CD14-positive monocyte (primary cell): Measurements from ENCODE around the gene BNC2. TPM values are rescaled to one million over a fixed set of nuclear protein-coding genes. Genes with fewer than 3 reads are reported as not detected.

Experiments used
- DNase-seq, 3 donors: peaks; one replicate each; pipeline ENCODE4 v3.0.0-alpha.2; 2011 to 2022
- H2AFZ ChIP-seq: 2 replicates; pipeline ENCODE4 v1.6.0; 2012; ENCODE audit warnings: mild to moderate bottlenecking, low read depth, low read length, inconsistent platforms; ENCODE audit not compliant: insufficient read depth, poor library complexity, severe bottlenecking
- H3K27ac ChIP-seq, 2 donors: 1 replicate in 1 of 2; 2 replicates in 1 of 2; pipeline ENCODE4 v1.5.1; 2012 to 2013; ENCODE audit warnings: low read length in 2 of 2, control low read depth in 1 of 2, inconsistent platforms in 1 of 2, low read depth in 1 of 2, mild to moderate bottlenecking in 1 of 2
- H3K27me3 ChIP-seq, 2 donors: one replicate each; pipeline versions ENCODE4 v1.6.0 to v1.6.1; 2011 to 2013; ENCODE audit warnings: low read length in 2 of 2; ENCODE audit not compliant: control insufficient read depth in 2 of 2, insufficient read depth in 2 of 2
- H3K36me3 ChIP-seq, 2 donors: replicated peaks in 1 of 2; 1 replicate in 1 of 2; 2 replicates in 1 of 2; pipeline versions ENCODE4 v1.5.1 to v1.6.1; 2012 to 2013; ENCODE audit warnings: low read length in 2 of 2, control low read depth in 1 of 2, inconsistent platforms in 1 of 2, mild to moderate bottlenecking in 1 of 2; ENCODE audit not compliant: insufficient read depth in 2 of 2, control insufficient read depth in 1 of 2
- H3K4me1 ChIP-seq, 2 donors: 1 replicate in 1 of 2; 2 replicates in 1 of 2; pipeline versions ENCODE4 v1.5.1 to v1.6.1; 2012 to 2013; ENCODE audit warnings: low read length in 2 of 2, control low read depth in 1 of 2, inconsistent platforms in 1 of 2, mild to moderate bottlenecking in 1 of 2, moderate library complexity in 1 of 2; ENCODE audit not compliant: insufficient read depth in 2 of 2, control insufficient read depth in 1 of 2
- H3K4me2 ChIP-seq: replicated peaks from 2 replicates; pipeline ENCODE3; 2012; ENCODE audit warnings: low read length, moderate library complexity, mild to moderate bottlenecking; ENCODE audit not compliant: poor library complexity, severe bottlenecking; ENCODE audit errors: extremely low read depth
- H3K4me3 ChIP-seq, 3 experiments: fragments of 200-600 bp in 1 of 3; sonication (generic) in 1 of 3; replicated peaks in 1 of 3; 1 replicate in 2 of 3; 2 replicates in 1 of 3; pipeline ENCODE4 v1.5.1; 2011 to 2013; ENCODE audit warnings: low read length in 3 of 3, mild to moderate bottlenecking in 3 of 3, control low read depth in 2 of 3, low read depth in 2 of 3, inconsistent platforms in 1 of 3, moderate library complexity in 1 of 3
- H3K79me2 ChIP-seq: 2 replicates; pipeline ENCODE4 v1.6.0; 2012; ENCODE audit warnings: mild to moderate bottlenecking, control low read depth, inconsistent platforms, low read length, moderate library complexity; ENCODE audit not compliant: insufficient read depth
- H3K9ac ChIP-seq: 2 replicates; pipeline ENCODE4 v1.6.0; 2017; ENCODE audit warnings: low read length, mild to moderate bottlenecking; ENCODE audit not compliant: insufficient read depth, poor library complexity, severe bottlenecking
- H3K9me3 ChIP-seq, 2 donors: replicated peaks in 1 of 2; 1 replicate in 1 of 2; 2 replicates in 1 of 2; pipeline versions ENCODE4 v1.5.1 to v1.6.1; 2012 to 2013; ENCODE audit warnings: low read length in 2 of 2, control low read depth in 1 of 2; ENCODE audit not compliant: control insufficient read depth in 1 of 2, insufficient read depth in 1 of 2
- H4K20me1 ChIP-seq: 2 replicates; pipeline ENCODE4 v1.6.0; 2012; ENCODE audit warnings: mild to moderate bottlenecking, low read length, control low read depth, moderate library complexity; ENCODE audit not compliant: insufficient read depth
- H3K27ac Mint-ChIP-seq, 7 donors: one replicate each; pipeline ENCODE4 v1.8.0; 2020; ENCODE audit warnings: mild to moderate bottlenecking in 7 of 7, mixed read lengths in 7 of 7, moderate library complexity in 6 of 7, inconsistent platforms in 2 of 7
- H3K27me3 Mint-ChIP-seq, 3 donors: one replicate each; pipeline ENCODE4 v1.8.0; 2021 to 2022; ENCODE audit warnings: low read depth in 3 of 3, mild to moderate bottlenecking in 3 of 3, mixed read lengths in 3 of 3, moderate library complexity in 3 of 3, inconsistent platforms in 1 of 3
- H3K36me3 Mint-ChIP-seq, 2 donors: one replicate each; pipeline ENCODE4 v1.8.0; 2020; ENCODE audit warnings: mixed read lengths in 2 of 2, inconsistent platforms in 1 of 2, mild to moderate bottlenecking in 1 of 2
- H3K4me1 Mint-ChIP-seq: one replicate; pipeline ENCODE4 v1.8.0; 2020; ENCODE audit warnings: mild to moderate bottlenecking, mixed read lengths
- H3K4me3 Mint-ChIP-seq, 2 donors: one replicate each; pipeline ENCODE4 v1.8.0; 2020; ENCODE audit warnings: mild to moderate bottlenecking in 2 of 2, mixed read lengths in 2 of 2, moderate library complexity in 1 of 2
- H3K9me3 Mint-ChIP-seq, 7 donors: one replicate each; pipeline ENCODE4 v1.8.0; 2020 to 2022; ENCODE audit warnings: mixed read lengths in 7 of 7, mild to moderate bottlenecking in 6 of 7, moderate library complexity in 6 of 7, inconsistent platforms in 2 of 7
- WGBS: methylation state at CpG from one replicate; pipeline ENCODE4 v1.1.5; 2013; ENCODE audit warnings: missing lambda C conversion rate; ENCODE audit not compliant: insufficient coverage; 5-methylcytosine and 5-hydroxymethylcytosine counted together
- intact Hi-C, 2 donors: fragments of 100-400 bp; cut with micrococcal nuclease; formaldehyde crosslinking; loops; one replicate each; pipeline versions ENCODE4 v1.15.0 to v1.15.1; 2023
- polyA plus RNA-seq, 3 donors: library from polyadenylated mRNA; depleted of rRNA in 1 of 3; unstranded in 2 of 3; stranded (reverse) in 1 of 3; fragments of 300-500 nt in 2 of 3; fragments of >200 nt in 1 of 3; fragmentation: Illumina TruSeq in 2 of 3; gene quantifications; 1 replicate in 2 of 3; 2 replicates in 1 of 3; pipeline ENCODE4 v1.2.3, GENCODE V29; 2012 to 2021
- TF ChIP-seq, protein P1 (sequence below): fragments of 200-600 bp; IDR thresholded peaks from one replicate; pipeline ENCODE4 v1.8.0; 2022; ENCODE audit warnings: antibody characterized with exemption, mild to moderate bottlenecking

Gene BNC2
- polyA plus RNA-seq, 3 donors: 0.01 TPM; not detected in 2

DNA sequence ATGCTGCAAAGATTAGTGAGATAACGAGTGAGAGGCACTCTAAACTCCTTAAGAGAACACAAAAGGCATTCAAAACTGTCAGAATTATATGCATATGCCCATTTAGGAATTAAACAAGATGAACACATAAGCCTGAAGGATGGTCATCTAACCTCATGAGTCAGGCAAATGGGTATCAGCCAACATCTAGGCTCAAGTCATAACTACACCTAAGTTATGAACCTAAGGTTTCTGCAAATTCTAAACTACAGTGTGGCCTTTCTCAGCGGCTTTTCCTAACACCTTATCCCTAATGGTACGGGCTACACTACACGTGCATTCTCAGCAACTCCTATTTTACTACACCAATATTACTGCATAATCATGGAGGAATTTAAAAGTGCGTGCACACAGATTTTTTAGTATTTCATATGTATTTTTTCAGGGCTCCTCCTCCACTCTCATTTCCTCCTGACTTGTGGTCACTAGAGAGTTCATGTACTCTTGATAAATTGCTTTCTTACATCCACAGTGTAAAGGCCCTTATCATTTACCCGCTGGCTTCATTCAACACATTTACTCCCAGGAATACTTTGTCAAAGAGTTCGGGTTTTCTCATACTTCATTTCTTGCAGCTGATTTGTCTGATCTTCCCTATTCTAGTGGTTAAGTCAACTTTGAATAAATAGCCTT lies 316.5 kb downstream of the BNC2 start:
- Histone ChIP-seq H3K4me3 (no peak overlapping the region), H3K4me2 (no peak overlapping the region), H3K9ac (no peak overlapping the region), H3K79me2 (no peaks in the 10 kb centered on the region), H3K27ac (no peak overlapping the region), H3K4me1 (no peaks in the 10 kb centered on the region), H4K20me1 (no peaks in the 10 kb centered on the region), H3K27me3 (no peaks in the 10 kb centered on the region), H3K9me3 (no peaks in the 10 kb centered on the region), H3K36me3 (no peaks in the 10 kb centered on the region), H2AFZ (no peak overlapping the region)
- Mint-ChIP-seq H3K4me1 (no peaks in the 10 kb centered on the region), H3K36me3 (no peaks in the 10 kb centered on the region), H3K27me3 (peaks cover 0 to 1% (median 0%) of the 10 kb centered on the region in 3 donors), H3K9me3 (peaks cover 2 to 14% (median 7%) of the 10 kb centered on the region in 7 donors), H3K4me3 (no peak overlapping the region), H3K27ac (no peak overlapping the region)
- TF ChIP-seq, protein P1, sequence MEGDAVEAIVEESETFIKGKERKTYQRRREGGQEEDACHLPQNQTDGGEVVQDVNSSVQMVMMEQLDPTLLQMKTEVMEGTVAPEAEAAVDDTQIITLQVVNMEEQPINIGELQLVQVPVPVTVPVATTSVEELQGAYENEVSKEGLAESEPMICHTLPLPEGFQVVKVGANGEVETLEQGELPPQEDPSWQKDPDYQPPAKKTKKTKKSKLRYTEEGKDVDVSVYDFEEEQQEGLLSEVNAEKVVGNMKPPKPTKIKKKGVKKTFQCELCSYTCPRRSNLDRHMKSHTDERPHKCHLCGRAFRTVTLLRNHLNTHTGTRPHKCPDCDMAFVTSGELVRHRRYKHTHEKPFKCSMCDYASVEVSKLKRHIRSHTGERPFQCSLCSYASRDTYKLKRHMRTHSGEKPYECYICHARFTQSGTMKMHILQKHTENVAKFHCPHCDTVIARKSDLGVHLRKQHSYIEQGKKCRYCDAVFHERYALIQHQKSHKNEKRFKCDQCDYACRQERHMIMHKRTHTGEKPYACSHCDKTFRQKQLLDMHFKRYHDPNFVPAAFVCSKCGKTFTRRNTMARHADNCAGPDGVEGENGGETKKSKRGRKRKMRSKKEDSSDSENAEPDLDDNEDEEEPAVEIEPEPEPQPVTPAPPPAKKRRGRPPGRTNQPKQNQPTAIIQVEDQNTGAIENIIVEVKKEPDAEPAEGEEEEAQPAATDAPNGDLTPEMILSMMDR: no peak
- WGBS: 80% methylated on average over 1 of the region's 7 CpGs
- intact Hi-C loops: no loop called here
- DNase-seq: no peak

DNA sequence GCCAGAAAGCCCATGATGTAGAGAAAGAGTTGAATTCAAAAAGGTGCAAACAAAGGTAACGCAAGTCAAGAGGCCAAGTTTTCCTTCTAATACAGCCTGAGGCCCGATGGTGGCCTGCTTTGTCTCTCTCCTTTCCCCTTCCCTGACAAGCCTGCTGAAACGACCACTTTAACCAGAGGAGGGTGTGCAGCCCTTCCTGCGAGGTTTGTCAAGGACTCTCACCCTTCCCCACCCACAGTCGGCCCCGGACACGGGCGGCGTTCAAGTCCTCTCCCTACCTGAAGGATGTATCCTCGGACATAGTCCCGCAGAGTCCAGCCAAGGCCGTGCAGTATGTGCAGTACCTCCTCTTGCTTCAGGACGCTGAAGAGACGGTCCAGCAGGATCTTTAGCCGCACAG lies 318.2 kb downstream of the BNC2 start:
- H3K36me3 Mint-ChIP-seq: no peaks in the 10 kb centered on the region
- DNase-seq: no peak
- H3K4me3 Mint-ChIP-seq: no peak overlapping the region
- H3K9me3 ChIP-seq: no peaks in the 10 kb centered on the region
- TF ChIP-seq, protein P1: no peak
- H3K9ac ChIP-seq: no peak overlapping the region
- H3K4me2 ChIP-seq: no peak overlapping the region
- H2AFZ ChIP-seq: no peak overlapping the region
- peaks cover 1 to 7% (median 3%) of the 10 kb centered on the region in 7 donors for H3K9me3 Mint-ChIP-seq
- H3K27ac ChIP-seq: no peak overlapping the region
- intact Hi-C loops: no loop called here
- H4K20me1 ChIP-seq: no peaks in the 10 kb centered on the region
- 88% methylated on average over 14 of the region's 15 CpGs for WGBS
- peaks cover 0 to 3% (median 2%) of the 10 kb centered on the region in 3 donors for H3K27me3 Mint-ChIP-seq
- no peaks in the 10 kb centered on the region for H3K27me3 ChIP-seq
- no peaks in the 10 kb centered on the region for H3K4me1 ChIP-seq
- no peaks in the 10 kb centered on the region for H3K79me2 ChIP-seq
- H3K36me3 ChIP-seq: no peaks in the 10 kb centered on the region
- H3K4me3 ChIP-seq: no peak overlapping the region
- no peak overlapping the region for H3K27ac Mint-ChIP-seq
- H3K4me1 Mint-ChIP-seq: no peaks in the 10 kb centered on the region
